GM18519 (cell line): Measurements from ENCODE around the gene OOSP4B.
"Not testable (repeated sequence)": the region's sequence is repeated elsewhere in the genome, so short reads cannot be mapped to it uniquely, and the experiment has no call there.

Experiments
- ATAC-seq: cut with Tn5 transposase; IDR thresholded peaks from one replicate; pipeline ENCODE4 v1.9.1; 2021; ENCODE audit warnings: mild to moderate bottlenecking, moderate library complexity; ENCODE audit not compliant: unreplicated experiment, low FRiP score

Gene OOSP4B

DNA sequence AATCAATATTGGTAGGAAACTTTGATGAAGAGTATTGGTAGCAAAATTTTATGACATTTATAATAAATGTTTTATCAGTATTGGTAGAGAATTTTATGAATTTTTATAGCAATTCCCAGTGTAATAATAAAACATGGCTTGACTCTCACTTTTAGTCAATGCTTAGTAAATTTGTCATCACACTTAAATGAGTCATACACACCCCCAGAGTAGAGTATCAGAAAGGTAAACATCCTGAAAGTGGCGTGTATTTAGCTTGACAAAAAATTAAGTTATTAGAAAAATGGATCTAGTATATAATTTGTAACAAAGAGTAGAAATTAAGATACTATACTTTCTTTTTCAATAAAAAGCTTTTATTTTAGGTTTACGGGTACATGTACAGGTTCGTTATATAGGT is 42.1 kb downstream of the OOSP4B start:
- ATAC-seq = no peak

DNA sequence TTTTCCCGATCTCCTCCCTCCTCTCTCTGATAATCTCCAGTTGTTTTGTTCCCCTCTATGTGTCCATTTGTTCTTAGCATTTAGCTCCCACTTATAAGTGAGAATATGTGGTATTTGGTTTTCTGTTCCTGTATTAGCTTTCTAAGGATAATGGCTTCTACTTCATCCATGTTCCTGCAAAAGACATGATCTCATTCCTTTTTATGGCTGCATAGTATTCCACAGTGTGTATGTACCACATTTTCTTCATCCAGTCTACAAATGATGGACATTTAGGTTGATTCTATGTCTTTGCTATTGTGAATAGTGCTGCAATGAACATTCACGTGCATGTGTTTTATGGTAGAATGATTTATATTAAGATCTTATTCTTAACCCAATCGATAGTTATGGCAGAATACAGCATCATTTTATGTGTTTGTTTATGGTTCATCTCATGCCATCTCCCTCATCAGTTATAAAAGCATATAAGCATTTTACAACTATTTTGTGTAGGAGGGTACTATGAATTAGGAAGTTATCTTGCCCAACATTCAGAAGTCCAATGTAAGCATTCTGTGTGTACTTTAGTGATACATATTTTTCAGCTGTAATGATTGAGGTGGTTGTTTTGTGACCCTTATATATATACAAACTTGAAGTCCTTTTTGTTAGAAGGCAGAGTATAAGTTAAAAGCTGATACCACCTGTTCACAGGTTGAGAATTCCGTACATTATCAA is 42.7 kb downstream of the OOSP4B start:
- ATAC-seq = no peak

DNA sequence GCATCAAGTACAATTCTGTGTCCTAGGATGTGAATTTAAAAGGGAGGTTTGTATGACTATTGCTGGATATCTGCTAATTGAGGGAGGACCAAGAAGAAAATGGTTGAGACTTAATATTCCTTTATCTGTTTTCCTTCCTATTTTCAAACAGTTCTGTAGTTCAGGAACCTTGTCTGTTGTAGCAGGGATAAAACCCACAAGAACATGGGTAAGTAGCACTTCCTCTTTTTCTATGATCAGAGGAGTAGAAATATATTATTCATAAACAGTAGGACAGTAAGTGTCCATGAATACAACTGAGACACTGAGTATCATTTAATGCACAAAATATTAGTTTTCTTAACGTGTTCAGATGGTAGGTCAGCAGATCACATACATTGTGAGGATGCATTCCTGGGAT is 47.1 kb downstream of the OOSP4B start:
- ATAC-seq = no peak

DNA sequence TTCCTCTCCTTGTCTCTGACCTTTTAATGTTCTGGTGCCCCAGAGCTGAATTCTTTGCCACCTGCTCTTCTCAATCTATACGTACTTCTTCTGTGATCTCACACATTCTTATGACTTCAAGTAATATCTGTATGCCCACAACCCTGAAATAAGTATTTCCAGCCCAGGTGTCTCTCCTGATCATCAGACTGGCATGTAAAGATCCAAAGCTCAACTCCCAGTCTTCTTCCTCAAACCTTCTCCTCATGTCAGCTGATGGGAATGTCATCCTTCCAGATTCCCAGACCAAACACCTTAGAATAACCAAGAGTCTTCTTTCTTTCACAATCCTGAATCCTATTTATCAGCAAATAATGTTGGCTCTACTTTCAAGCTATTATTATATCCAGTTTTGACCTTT is 48.8 kb downstream of the OOSP4B start:
- no peak for ATAC-seq

DNA sequence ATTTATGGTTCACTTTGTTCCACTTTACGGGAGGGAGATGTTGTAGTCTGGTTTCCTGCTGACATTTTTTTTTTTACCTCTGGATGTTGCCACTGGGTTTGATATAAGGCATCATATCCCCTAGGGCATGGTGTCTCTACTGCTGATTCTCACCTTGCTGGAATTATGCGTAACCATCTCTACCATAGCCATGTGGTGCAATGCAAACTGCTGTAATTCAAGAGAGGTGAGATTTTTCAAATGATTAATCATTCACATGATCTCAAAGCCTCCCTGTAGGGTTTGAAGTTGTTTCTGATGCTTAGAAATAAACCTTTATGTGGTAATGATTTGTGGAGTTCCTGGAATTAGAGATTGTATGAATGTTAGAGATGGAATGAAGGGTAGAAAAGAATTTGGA is 52.5 kb downstream of the OOSP4B start:
- ATAC-seq = no peak

DNA sequence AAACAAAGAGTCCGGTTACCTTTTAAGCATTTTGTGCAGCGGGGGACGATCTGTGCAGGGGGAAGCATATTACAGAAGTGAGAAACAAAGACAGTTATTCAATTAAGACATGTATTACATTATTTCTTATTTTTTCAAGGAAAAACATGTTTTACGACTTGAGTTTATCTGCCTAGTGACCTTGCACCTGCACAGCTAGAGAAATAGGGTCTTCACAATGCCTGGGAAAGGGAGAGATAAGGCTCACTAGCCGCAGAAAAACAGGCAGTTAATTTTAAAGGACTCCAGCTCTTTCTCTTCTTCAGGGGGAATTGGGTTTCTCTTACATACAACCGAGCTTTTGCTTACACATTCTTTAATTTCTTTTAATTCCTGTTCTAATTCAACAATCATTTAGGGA is 54.7 kb downstream of the OOSP4B start:
- not testable (repeated sequence) for ATAC-seq

DNA sequence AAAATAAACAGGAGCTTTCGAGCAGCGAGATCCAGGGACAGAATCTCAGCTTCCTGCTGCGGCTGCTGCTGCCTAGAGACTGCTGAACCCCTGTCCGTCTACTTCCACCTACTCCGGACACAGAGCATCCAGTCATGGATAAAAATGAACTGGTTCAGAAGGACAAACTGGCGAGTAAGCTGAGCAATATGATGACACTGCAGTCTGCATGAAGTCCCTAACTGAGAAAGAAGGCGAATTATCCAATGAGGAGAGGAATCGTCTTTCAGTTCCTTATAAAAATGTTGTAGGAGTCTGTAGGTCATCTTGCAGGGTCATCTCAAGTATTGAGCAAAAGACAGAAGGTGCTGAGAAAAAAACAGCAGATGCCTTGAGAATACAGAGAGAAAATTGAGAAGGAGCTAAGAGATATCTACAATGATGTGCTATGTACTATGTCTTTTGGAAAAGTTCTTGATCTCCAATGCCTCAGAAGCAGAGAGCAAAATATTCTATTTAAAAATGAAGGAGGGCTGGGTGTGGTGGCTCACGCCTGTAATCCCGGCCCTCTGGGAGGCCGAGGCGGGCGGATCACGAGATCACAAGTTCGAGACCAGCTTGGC is 60.3 kb downstream of the OOSP4B start:
- ATAC-seq = no peak

DNA sequence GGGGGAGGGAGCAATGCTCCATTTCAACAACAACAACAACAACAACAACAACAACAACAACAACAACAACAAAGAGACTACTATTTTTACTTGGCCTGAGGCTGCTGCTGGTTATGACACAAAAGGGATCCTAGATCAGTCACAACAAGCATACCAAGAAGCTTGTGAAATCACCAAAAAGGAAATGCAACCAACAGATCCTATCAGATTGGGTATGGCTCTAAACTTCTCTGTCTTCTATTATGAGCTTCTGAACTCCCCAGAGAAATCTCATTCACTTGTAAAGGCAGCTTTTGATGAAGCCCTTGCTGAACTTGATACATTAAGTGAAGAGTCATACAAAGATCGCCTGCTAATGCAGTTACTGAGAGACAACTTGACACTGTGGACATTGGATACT is 61.0 kb downstream of the OOSP4B start:
- no peak for ATAC-seq

DNA sequence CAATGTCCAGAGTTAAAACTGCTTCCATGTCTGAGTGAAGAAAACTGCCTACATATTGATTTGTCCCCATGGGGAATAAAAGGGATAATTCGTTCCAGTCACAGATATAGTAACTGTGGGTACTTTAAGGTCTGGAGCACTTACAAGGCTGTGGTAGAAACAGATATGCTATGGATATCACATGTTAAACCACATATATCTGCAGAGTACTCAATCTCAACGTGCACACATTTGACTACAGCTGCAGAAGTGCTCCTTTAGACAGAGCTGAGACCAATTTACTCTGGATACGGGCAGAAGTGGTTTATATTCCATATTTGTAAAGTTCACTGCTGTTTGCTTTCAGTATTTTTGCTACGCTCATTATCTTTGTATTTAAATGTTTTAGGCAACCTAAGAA is 61.8 kb downstream of the OOSP4B start:
- ATAC-seq = no peak

DNA sequence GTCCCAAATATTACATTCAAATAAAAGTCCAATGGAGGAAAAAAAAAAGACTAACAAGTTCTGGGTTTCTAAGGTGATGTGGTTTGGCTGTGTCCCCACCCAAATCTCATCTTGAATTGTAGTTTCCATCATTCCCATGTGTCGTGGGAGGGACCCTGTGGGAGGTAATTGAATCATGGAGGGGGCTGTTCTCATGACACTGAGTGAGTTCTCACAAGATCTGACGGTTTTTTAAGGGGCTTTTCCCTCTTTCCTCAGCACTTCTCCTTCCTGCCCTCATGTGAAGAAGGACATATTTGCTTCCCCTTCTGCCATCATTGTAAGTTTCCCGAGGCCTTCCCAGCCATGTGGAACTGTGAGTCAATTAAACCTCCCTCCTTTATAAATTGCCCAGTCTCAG is 63.6 kb downstream of the OOSP4B start:
- no peak for ATAC-seq
